Ovary (tissue), 3 donors: ENCODE measurements around the gene CMPK2.

Experiments used
- EP300 ChIP-seq: sonication (generic); formaldehyde crosslinking; IDR thresholded peaks from one replicate; pipeline ENCODE4 v1.6.1; 2017; ENCODE audit warnings: antibody characterized with exemption
- POLR2A ChIP-seq: fragments of 450-650 bp; IDR thresholded peaks from one replicate; pipeline ENCODE4 v1.6.1; 2017; ENCODE audit warnings: antibody characterized with exemption, mild to moderate bottlenecking, moderate library complexity
- TF ChIP-seq, protein P1 (sequence below), 3 donors: fragments of 450-650 bp in 2 of 3; fragments of 200-600 bp in 1 of 3; IDR thresholded peaks; one replicate each; pipeline versions ENCODE4 v1.5.1 to v1.8.0; 2016 to 2022; ENCODE audit warnings: antibody characterized with exemption in 3 of 3, mild to moderate bottlenecking in 1 of 3
- donor health status: DM: no; HTN: no; CAD: no.

GRCh38 chr2:6834163-6834562 is 31.5 kb downstream of the CMPK2 start:
- TF ChIP-seq, protein P1, sequence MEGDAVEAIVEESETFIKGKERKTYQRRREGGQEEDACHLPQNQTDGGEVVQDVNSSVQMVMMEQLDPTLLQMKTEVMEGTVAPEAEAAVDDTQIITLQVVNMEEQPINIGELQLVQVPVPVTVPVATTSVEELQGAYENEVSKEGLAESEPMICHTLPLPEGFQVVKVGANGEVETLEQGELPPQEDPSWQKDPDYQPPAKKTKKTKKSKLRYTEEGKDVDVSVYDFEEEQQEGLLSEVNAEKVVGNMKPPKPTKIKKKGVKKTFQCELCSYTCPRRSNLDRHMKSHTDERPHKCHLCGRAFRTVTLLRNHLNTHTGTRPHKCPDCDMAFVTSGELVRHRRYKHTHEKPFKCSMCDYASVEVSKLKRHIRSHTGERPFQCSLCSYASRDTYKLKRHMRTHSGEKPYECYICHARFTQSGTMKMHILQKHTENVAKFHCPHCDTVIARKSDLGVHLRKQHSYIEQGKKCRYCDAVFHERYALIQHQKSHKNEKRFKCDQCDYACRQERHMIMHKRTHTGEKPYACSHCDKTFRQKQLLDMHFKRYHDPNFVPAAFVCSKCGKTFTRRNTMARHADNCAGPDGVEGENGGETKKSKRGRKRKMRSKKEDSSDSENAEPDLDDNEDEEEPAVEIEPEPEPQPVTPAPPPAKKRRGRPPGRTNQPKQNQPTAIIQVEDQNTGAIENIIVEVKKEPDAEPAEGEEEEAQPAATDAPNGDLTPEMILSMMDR (IDR thresholded peaks at IDR 0.05), result no peak
- no peak for TF ChIP-seq POLR2A
- TF ChIP-seq EP300, result no peak
